Fibroblast of lung (primary cell): Measurements from ENCODE around the gene FILIP1L.

Experiments
- CTCF ChIP-seq, 2 donors: IDR thresholded peaks in 1 of 2; conservative IDR thresholded peaks in 1 of 2; 1 replicate in 1 of 2; 2 replicates in 1 of 2; pipeline ENCODE4 v1.5.1; 2011 to 2012; ENCODE audit warnings: low read length in 2 of 2, control low read depth in 1 of 2, inconsistent platforms in 1 of 2, low read depth in 1 of 2, mild to moderate bottlenecking in 1 of 2
- EZH2 ChIP-seq: IDR thresholded peaks from 2 replicates; pipeline ENCODE4 v1.5.1; 2012; ENCODE audit warnings: low read length, control low read depth, mild to moderate bottlenecking; ENCODE audit errors: missing control alignments

DNA sequence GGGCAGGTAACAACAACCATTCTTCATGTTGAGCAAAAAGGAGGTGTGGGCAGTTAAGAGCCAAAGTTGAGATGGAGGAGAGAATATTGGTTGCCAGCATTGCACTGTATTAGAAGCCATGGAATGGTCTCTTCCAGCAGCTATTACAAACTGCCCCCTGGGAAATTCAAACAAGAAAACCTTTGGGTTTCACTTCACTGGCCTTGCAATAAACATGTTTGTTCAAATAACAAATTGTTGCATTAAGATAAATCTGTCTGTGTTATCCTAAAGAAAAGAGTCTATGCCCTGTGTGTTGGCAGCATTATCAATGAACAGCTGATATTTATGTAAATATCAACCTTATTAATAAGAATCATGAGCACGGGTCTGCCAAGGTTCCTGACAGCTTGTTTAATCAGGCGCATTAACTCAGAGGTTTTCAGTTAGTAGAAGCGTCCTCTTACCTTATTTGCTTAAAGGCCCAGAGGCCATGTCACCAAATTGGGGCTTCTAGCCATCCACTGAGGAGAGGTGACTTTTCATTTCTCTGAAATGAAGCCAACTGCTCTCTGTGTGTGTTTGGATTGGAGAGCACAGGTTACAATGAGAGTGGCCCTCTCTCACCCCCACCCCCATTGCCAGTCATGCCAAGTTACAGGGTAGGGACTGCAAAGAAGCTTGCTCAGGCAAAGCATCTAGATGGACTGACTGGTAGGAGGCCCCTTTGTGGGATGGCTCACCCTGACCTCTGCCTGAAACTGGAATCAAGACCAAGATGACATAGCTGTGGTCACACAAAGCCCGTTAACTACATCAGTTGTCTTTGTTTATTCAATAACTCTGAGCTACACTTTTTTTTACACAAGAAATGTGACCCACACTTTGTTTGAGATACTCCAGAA lies 10.5 kb downstream of the FILIP1L start:
- no peak for TF ChIP-seq CTCF (conservative IDR thresholded peaks at IDR 0.05 in 1 of 2, IDR thresholded peaks at IDR 0.05 in 1 of 2; ENCODE audit: low read depth in 1 of 2, low read length in 2 of 2)
- TF ChIP-seq EZH2 = no peak
